Stimulated activated CD8-positive, alpha-beta memory T cell treated with anti-CD3 and anti-CD28 coated beads, Interleukin-12 subunit alpha, Interleukin-12 subunit beta, amount 100 ng/mL, for 24 hours (primary cell): ENCODE results near the gene PAPPA.

Experiments used
- DNase-seq: peaks from one replicate; pipeline ENCODE4 v3.0.0-alpha.2; 2020; ENCODE audit errors: extremely low read depth

Gene PAPPA

GRCh38 chr9:116318468-116319374, 165.1 kb downstream of the PAPPA start:
- no peak for DNase-seq

- no peak for DNase-seq
Measured at GRCh38 chr9:116319480-116319879, 165.9 kb downstream of the PAPPA start.

- no peak for DNase-seq
Measured at GRCh38 chr9:116320290-116320689, 166.7 kb downstream of the PAPPA start.

- no peak for DNase-seq
Measured at GRCh38 chr9:116322521-116322920, 168.9 kb downstream of the PAPPA start.

- DNase-seq = no peak
Measured at GRCh38 chr9:116323012-116323411, 169.4 kb downstream of the PAPPA start.

GRCh38 chr9:116323571-116323970, 170.0 kb downstream of the PAPPA start:
- no peak for DNase-seq

GRCh38 chr9:116325924-116326323, 172.3 kb downstream of the PAPPA start:
- DNase-seq = no peak

GRCh38 chr9:116327701-116328405, 174.3 kb downstream of the PAPPA start:
- no peak for DNase-seq

- no peak for DNase-seq
Measured at GRCh38 chr9:116329470-116329869, 175.9 kb downstream of the PAPPA start.

- DNase-seq = no peak
Measured at GRCh38 chr9:116331241-116331640, 177.7 kb downstream of the PAPPA start.

- no peak for DNase-seq
Measured at GRCh38 chr9:116332090-116332489, 178.5 kb downstream of the PAPPA start.

- no peak for DNase-seq
Measured at GRCh38 chr9:116333254-116333653, 179.7 kb downstream of the PAPPA start.

- no peak for DNase-seq
Measured at GRCh38 chr9:116334546-116335150, 181.1 kb downstream of the PAPPA start.

- DNase-seq = no peak
Measured at GRCh38 chr9:116335392-116335791, 181.8 kb downstream of the PAPPA start.

- no peak for DNase-seq
Measured at GRCh38 chr9:116336133-116336862, 182.7 kb downstream of the PAPPA start.

- DNase-seq = no peak
Measured at GRCh38 chr9:116337015-116337414, 183.4 kb downstream of the PAPPA start.

- DNase-seq = no peak
Measured at GRCh38 chr9:116340270-116340669, 186.7 kb downstream of the PAPPA start.

GRCh38 chr9:116342061-116342460, 188.5 kb downstream of the PAPPA start:
- DNase-seq = no peak

GRCh38 chr9:116342941-116343340, 189.3 kb downstream of the PAPPA start:
- no peak for DNase-seq

- DNase-seq = no peak
Measured at GRCh38 chr9:116344416-116344815, 190.8 kb downstream of the PAPPA start.

- no peak for DNase-seq
Measured at GRCh38 chr9:116345393-116345792, 191.8 kb downstream of the PAPPA start.

GRCh38 chr9:116345817-116346216, 192.2 kb downstream of the PAPPA start:
- DNase-seq = no peak
